ENCODE data around the gene PPP1R7. TPM values are rescaled to one million over a fixed set of nuclear protein-coding genes. Genes with fewer than 3 reads are reported as not detected.
A peak's percentile ranks its signal among the peaks of the same experiment; 100 is the strongest.
"Not testable (repeated sequence)": the region's sequence is repeated elsewhere in the genome, so short reads cannot be mapped to it uniquely, and the experiment has no call there.

The PPP1R7 gene
- 34.9 TPM for total RNA-seq

GRCh38 chr2:241149925-241150659, at the start of gene PPP1R7:
PPP1R7 (plus strand) TSS chr2:241150467; CDS start chr2:241150496, 29 bp downstream.
- peak; percentile 98 for DNase-seq

DNA sequence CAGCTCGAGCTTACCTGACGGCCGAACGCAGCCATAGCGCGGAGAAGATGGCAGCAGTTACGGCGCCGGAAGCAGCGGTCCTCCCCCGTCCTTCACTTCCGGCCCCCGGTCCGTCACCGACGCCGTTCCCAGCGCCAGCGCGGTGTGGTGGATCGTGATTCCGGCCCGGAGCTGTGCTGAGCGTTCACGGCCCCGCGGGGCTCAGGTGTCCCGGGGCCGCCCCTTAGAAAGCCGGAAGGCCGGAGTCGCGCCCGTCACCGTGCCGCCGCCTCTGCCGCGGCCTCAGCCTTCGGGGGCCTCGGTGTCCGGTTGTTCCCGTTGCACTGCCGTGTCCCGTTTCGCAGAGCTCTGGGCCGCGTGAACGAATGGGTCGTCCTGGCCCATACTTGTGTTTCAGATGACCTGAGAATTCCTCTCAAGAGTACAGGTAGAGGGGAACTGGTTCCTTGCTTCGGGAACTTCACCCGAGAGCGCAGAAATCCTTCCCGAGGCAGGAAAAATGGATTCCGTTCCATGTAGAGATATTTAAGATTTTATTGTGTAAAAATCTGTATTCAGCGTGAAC, 47.9 kb upstream of the PPP1R7 start, which contains the start of gene MTERF4:
MTERF4 (minus strand) TSS at position 49 of the 565 bp plus-strand sequence; CDS start at position 35, 14 bp downstream.
- DNase-seq = peak; percentile 94

- no peak for DNase-seq
Observed at GRCh38 chr2:241103176-241103595, 47.1 kb upstream of the PPP1R7 start.

DNA sequence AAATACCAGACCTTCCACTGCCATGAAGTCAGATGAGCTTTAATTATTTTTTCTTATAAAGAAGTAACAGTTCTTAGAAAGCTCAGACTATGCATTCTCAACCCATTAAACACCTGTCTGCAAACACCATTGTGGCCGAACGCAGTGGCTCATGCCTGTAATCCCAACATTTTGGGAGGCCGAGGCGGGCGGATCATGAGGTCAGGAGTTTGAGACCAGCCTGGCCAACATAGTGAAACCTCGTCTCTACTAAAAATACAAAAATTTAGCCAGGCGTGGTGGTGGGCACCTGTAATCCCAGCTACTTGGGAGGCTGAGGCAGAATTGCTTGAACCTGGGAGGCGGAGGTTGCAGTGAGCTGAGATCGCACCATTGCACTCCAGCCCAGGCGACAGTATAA, 45.7 kb upstream of the PPP1R7 start:
- DNase-seq = not testable (repeated sequence)

DNA sequence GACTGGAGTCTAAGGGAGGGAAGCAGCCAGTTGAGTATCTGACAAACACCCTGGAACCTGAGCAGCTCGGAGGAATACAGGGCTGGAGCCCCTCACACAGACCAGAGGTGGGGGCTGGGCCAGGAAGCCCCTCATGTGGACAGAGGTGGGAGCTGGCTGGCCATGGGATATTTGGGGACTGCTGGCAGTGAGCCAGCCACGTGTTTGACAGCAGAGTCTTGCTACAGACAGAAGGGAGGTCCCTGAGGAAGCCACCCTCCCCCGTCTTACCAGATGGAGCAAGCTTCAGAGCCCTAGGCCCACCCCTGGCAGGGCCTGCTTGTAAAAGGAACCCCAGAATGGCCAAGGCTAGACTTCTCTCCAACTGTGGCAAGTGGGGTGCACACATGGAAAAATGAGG, 44.6 kb upstream of the PPP1R7 start:
- DNase-seq = no peak

GRCh38 chr2:241107031-241107783, 43.1 kb upstream of the PPP1R7 start:
- no peak for DNase-seq

GRCh38 chr2:241108271-241109209, 41.7 kb upstream of the PPP1R7 start:
- no peak for DNase-seq

GRCh38 chr2:241109210-241110088, 40.8 kb upstream of the PPP1R7 start:
- no peak for DNase-seq

GRCh38 chr2:241110089-241110606, 40.1 kb upstream of the PPP1R7 start:
- no peak for DNase-seq

DNA sequence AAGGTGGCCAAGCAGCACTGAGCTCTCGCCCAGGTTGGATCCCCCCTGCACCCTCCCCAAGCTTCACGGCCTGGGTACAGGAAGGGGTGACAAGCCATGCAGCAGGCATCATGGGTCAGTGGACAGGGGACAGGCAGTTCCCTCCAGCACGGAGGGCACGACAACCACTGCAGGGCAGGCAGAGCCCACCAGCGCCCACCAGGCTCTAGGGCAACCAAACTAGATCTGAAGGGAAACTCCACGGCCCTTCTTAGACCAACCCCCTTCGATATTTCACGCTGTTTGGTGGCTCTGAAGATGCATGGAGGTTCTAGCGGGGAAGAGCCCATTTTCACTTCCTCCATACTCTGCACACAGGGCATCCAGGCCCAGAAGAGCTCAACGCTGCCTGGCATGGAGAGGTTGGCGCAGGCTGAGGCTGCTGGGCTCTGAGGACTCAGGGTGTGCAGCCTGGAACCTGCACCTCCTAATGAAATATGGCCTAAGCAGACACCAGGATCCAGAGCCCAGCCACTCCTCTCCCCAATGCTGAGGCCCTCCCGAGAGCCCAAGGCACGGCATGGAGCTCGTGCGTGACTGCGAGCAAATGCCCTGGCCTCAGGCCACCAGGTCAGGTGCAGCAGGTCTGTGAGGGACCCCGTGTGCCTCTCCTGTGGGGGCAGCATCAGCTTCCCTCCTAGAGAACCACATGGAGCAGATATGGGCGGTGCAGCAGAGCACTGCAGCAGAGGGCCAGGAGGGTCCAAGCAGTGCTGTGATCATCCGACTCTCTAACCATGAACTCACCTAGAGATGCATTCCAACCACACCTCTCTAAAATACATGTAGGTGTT, 39.4 kb upstream of the PPP1R7 start:
- no peak for DNase-seq

- no peak for DNase-seq
Observed at GRCh38 chr2:241111440-241111805, 38.8 kb upstream of the PPP1R7 start.

DNA sequence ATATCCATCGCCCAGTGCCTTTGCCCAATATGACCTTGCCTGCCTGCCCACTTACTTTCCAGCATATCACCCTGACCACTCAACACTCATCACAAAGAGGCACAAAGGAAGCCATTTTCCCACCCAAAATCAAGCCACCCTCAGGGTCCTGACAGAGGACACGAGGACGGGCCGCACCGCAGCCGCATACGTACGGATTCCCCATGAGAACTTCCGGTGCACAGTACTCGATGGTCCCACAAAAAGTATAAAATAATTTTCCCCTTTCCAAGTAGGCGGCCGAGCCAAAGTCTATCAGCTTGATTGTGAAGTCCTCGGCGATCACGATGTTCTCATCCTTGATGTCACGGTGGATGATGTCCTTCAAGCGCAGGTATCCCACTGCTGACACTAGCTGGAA, 38.2 kb upstream of the PPP1R7 start:
- no peak for DNase-seq

DNA sequence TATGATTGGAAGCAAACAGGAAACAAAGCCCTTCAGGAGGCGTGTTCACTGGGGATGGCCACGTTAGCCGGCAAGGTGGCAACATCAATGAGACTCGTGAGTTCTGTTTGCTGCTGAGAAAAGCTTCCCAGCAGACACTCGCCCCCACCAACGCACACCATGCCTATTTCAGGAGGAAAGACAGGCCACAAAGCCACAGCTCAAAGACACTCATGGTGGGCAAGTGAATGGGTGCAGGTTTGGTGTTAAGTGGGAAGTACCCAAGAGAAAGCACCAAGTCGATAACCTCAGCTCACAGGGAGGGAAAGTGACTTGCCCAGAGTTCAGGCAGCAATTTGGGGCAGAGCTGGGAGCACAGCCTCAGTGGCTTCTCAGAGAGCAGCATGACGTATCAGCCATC, 37.7 kb upstream of the PPP1R7 start:
- no peak for DNase-seq

- DNase-seq = no peak
Observed at GRCh38 chr2:241114836-241115235, 35.4 kb upstream of the PPP1R7 start.

DNA sequence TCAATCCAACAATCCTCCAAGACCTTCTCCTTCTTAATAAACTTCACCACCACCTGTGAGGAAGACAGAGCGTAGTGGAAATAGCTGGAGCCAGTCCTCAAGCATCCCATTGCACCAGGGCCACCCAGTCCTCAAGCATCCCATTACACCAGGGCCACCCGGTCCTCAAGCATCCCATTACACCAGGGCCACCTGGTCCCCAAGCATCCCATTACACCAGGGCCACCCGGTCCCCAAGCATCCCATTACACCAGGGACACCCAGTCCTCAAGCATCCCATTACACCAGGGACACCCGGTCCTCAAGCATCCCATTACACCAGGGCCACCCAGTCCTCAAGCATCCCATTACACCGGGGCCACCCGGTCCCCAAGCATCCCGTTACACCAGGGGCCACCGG, 34.9 kb upstream of the PPP1R7 start:
- no peak for DNase-seq

DNA sequence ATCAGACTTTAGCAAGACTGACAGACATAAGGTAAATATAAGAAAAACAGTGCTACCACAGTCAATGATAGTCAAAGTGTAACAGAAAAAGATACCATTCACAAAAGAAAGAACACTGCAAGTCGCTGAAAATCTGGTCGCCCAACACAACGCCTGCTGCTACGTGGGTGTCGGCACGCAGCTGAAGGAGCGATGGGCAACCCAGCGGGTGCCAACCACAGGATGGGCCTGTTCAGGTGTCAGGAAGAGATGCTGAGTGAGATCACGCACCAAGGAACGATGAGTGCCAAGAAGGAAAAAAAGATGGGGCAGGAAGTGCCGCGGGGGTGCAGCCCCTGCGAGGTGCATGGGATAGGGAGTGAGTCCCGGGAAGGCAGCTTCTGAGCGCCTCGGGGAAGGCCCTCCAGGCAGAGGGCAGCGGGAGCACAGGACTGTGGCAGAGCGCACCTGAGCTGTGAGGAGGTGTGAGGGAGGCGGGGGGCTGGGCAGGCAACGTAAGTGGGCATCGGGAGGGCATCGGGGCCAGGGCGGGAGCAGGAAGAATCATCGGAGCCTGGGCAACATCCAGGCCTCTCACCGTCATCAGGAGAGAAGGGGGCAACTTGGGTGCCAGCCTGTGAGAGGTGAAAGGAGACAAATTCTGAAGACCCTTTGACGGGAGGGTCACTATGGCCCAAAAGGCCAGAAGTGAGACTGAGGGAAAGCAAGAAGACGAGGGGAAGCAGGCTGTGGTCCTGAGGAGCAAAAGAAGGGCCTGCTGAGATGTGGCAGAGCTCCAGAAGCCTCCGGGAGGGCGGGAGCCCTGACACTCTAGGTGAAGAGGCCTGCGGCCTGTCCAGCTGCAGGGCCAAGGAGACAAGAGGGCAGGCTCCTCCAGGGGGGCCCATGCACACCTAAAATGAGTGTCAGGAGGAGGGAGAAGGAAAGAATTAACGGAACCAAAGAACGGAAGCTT, 33.4 kb upstream of the PPP1R7 start:
- no peak for DNase-seq

DNA sequence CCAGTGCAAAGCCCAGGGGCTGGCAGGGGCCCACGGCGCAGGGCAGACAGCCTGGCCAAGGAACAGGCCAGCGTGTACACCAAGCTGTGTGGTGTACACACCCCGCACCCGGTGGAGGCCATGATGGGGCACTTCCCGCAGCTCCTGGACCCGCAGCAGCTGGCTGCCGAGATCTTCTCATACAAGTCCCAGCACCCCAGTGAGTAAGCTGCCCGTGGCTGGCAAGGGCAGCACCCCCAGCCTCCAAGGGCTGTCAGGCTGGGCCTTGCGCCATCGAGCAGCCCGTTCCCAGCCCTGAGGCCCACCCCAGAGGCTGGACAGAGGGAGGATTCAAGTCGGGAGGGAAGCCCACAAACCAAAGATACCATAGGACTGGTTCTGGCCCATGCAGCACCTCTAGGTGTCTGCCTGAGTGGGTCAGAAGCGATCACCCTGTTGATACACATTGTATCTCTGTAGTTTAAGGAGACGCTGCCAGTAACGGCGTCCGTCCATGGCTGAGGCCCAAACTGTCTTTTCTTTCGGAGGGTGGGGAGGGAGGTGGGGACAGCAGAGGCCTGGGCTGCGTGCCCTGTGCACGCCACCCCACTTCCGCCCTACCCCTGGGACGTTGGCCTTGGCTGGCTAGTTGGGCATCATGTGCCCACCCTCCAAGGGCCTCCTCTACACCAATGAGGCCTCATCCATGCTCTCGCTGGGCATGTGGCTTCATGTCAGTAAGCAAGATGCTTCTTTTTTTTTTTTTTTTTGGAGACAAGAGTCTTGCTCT, 31.3 kb upstream of the PPP1R7 start:
- no peak for DNase-seq

DNA sequence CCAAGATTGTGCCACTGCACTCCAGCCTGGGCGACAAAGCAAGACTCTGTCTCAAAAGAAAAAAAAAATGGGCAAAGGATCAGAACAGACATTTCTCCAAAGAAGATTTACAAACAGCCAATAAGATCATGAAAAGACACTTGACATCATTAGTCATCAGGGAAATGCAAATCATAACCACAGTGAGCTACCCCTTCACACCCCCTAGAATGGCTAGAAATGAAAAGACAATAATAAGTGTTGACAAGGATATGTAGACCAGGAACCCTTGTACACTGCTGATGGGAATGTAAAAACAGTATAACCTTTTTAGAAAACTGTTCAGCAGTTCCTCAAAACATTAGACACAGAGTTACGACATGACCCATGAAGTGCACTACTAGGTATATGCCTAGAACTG, 29.8 kb upstream of the PPP1R7 start:
- DNase-seq = no peak

All from tongue (tissue), 2 donors.